Measurements from ENCODE around the gene TIAM2. TPM values are rescaled to one million over a fixed set of nuclear protein-coding genes. Genes with fewer than 3 reads are reported as not detected.

TIAM2 gene
- total and polyA plus RNA-seq, 9 of the 15 experiments (the other 6 are each of a cell fraction or from before 2014, with no cell fraction given) = 0.73 to 6.5 (median 4.3) TPM

- TF ChIP-seq REST (IDR thresholded peaks at IDR 0.05; ENCODE audit: borderline replicate concordance) (peak; percentile 69; the same call in 1 of the 2 replicates), REST (CRISPR knock-in tag; IDR thresholded peaks at IDR 0.05; ENCODE audit: low read depth) (no peak), DEAF1 (CRISPR knock-in tag; IDR thresholded peaks at IDR 0.05) (peak; percentile 26; the same call in 1 of the 2 replicates), RAD21 (CRISPR knock-in tag; conservative IDR thresholded peaks at IDR 0.05 in 1 of 2, IDR thresholded peaks at IDR 0.05 in 1 of 2) (peak; percentile 58 to 81), CTCF (IDR thresholded peaks at IDR 0.05 in 2 of 3, conservative IDR thresholded peaks at IDR 0.05 in 1 of 3; ENCODE audit: insufficient read depth in 2 of 3, low read depth in 1 of 3, low read length in 3 of 3) (peak; percentile 50 to 76 (median 57); a peak in 5 of 6 replicates), ZNF518B (CRISPR knock-in tag; IDR thresholded peaks at IDR 0.05) (no peak), SIN3B (IDR thresholded peaks at IDR 0.05; ENCODE audit: low read depth) (no peak)
Observed at GRCh38 chr6:155177363-155177961, 182.3 kb downstream of the TIAM2 start (continued).

Data from K562 (cell line).